Calu3 (cell line): Measurements from ENCODE around the gene MCM7. TPM values are rescaled to one million over a fixed set of nuclear protein-coding genes. Genes with fewer than 3 reads are reported as not detected.

Experiments used
- BruUV-seq: library from RNA; stranded (reverse); fragments of 400-500 nt; replicated peaks from 2 replicates; lab custom pipeline; 2021; lab: Mats Ljungman, UMichigan
- CTCF ChIA-PET: fragments of 300-600 bp; sonication (Branson Sonifier 250); formaldehyde crosslinking; loops from one replicate; lab custom pipeline; 2022; ENCODE audit warnings: antibody characterized with exemption; lab: Charles Lee
- DNase-seq: peaks from one replicate; pipeline ENCODE4 v3.0.0; 2022
- H3K27ac Mint-ChIP-seq: one replicate; pipeline ENCODE4 v1.8.0; 2022; ENCODE audit warnings: mixed read lengths; ENCODE audit not compliant: unreplicated experiment
- H3K27me3 Mint-ChIP-seq: one replicate; pipeline ENCODE4 v1.8.0; 2022; ENCODE audit warnings: mixed read lengths; ENCODE audit not compliant: unreplicated experiment
- H3K36me3 Mint-ChIP-seq: one replicate; pipeline ENCODE4 v1.8.0; 2022; ENCODE audit warnings: mild to moderate bottlenecking, moderate library complexity, mixed read lengths; ENCODE audit not compliant: insufficient read depth, unreplicated experiment
- H3K4me1 Mint-ChIP-seq: one replicate; pipeline ENCODE4 v1.8.0; 2022; ENCODE audit warnings: mild to moderate bottlenecking, low read depth, mixed read lengths; ENCODE audit not compliant: unreplicated experiment
- H3K4me3 Mint-ChIP-seq: one replicate; pipeline ENCODE4 v1.8.0; 2022; ENCODE audit warnings: mild to moderate bottlenecking, low read depth, moderate library complexity, mixed read lengths; ENCODE audit not compliant: unreplicated experiment
- H3K9me3 Mint-ChIP-seq: one replicate; pipeline ENCODE4 v1.8.0; 2022; ENCODE audit warnings: low read depth, mixed read lengths; ENCODE audit not compliant: unreplicated experiment
- intact Hi-C: fragments of 100-400 bp; cut with micrococcal nuclease; formaldehyde crosslinking; loops from one replicate; pipeline ENCODE4 v1.10.0; 2022; ENCODE audit not compliant: unreplicated experiment
- total RNA-seq: library from RNA; stranded (reverse); gene quantifications from 2 replicates; pipeline ENCODE4 v1.2.3, GENCODE V29; 2022
- TF ChIP-seq, protein P1 (sequence below): fragments of 200-600 bp; IDR thresholded peaks from one replicate; pipeline ENCODE4 v1.8.0; 2022; ENCODE audit warnings: antibody characterized with exemption; ENCODE audit not compliant: unreplicated experiment

MCM7 gene
- total RNA-seq, 1 experiment from 2014 or later, result 122 TPM

DNA sequence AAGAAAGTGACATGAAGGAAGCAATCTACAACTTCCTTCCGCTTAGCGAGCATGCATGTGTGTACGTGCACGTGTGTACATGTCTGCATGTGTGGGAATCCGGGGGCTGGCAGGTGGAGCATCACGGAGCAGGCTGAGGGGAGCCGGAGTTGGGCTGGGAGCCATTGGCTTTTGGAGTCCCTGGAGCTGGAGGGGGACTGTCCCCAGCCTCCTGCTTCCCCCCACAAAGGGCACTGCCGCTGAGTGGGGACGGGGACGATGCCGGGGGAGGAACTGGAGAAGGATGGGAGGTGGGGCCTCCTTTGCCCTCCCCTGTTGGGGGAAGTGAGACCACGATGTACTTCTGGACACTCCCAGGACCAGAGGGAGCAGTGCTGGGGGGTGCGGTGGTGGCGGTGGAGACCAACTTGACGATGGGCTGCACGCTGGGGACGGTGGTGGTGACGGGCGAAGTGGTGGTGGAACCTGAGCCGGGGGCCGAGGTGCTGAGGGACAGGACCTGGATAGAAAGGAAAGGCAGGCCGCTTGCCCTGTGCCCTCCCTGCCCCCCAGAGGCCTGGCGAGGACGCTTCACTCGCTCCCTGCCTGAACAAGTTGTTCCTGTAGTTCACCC, 6.0 kb upstream of the MCM7 start:
- Mint-ChIP-seq H3K36me3 (peaks cover 42% of the 10 kb centered on the region), H3K4me1 (no peaks in the 10 kb centered on the region), H3K4me3 (no peak overlapping the region), H3K9me3 (no peaks in the 10 kb centered on the region), H3K27ac (no peak overlapping the region), H3K27me3 (no peaks in the 10 kb centered on the region)
- TSS peak; percentile 66 for BruUV-seq
- CTCF ChIA-PET, result no interaction called here
- intact Hi-C loops, result no loop called here
- TF ChIP-seq, protein P1, sequence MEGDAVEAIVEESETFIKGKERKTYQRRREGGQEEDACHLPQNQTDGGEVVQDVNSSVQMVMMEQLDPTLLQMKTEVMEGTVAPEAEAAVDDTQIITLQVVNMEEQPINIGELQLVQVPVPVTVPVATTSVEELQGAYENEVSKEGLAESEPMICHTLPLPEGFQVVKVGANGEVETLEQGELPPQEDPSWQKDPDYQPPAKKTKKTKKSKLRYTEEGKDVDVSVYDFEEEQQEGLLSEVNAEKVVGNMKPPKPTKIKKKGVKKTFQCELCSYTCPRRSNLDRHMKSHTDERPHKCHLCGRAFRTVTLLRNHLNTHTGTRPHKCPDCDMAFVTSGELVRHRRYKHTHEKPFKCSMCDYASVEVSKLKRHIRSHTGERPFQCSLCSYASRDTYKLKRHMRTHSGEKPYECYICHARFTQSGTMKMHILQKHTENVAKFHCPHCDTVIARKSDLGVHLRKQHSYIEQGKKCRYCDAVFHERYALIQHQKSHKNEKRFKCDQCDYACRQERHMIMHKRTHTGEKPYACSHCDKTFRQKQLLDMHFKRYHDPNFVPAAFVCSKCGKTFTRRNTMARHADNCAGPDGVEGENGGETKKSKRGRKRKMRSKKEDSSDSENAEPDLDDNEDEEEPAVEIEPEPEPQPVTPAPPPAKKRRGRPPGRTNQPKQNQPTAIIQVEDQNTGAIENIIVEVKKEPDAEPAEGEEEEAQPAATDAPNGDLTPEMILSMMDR, result no peak
- DNase-seq, result no peak

DNA sequence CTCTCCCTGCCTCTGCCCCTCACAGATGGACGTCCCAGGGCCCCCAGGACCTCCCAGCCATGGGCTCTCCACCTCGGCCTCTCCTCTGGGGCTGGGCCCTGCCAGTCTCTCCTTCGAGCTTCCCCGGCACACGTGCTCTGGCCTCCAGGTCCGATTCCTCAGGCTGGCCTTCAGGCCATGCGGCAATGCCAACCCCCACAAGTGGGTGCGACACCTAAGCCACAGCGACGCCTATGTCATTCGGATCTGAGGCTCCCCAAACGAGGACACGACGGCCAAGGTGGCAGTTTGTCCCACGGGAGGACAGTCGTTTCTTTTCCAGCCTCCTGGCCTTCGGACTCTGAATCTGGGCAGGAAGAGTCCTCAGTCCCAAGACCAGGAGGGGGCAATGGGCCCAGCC, 5.4 kb upstream of the MCM7 start:
- H3K27me3 Mint-ChIP-seq, result no peaks in the 10 kb centered on the region
- DNase-seq, result no peak
- no peaks in the 10 kb centered on the region for H3K9me3 Mint-ChIP-seq
- H3K4me3 Mint-ChIP-seq, result no peak overlapping the region
- H3K4me1 Mint-ChIP-seq, result no peaks in the 10 kb centered on the region
- H3K27ac Mint-ChIP-seq, result no peak overlapping the region
- CTCF ChIA-PET, result interaction anchor here (0.5 kb wide), 1 partner anchor 1722 kb away, joined by 7 read pairs; no protein-coding TSS in a partner anchor
- TF ChIP-seq, protein P1, result no peak
- BruUV-seq, result no TSS peak
- intact Hi-C loops, result no loop called here
- peaks cover 47% of the 10 kb centered on the region for H3K36me3 Mint-ChIP-seq

DNA sequence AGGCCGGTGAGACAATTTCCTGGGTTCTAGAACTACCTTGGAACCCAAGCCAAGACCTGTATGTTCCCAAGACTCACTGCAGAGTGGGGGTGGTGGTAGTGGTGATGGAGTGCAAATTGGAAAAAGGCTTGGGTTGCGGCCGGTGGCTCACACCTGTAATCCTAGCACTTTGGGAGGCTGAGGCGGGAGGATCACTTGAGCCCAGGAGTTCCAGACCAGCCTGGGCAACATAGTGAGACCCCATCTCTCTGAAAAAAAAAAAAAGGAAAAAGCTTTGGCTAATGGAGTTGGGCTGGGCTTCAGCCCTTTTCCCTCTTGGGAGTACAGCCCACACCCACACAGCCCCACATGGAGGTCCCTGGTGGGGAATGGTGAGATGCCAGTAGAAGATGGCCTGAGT, 4.3 kb upstream of the MCM7 start:
- H3K9me3 Mint-ChIP-seq, result no peaks in the 10 kb centered on the region
- peaks cover 52% of the 10 kb centered on the region for H3K36me3 Mint-ChIP-seq
- H3K4me3 Mint-ChIP-seq, result no peak overlapping the region
- no peak overlapping the region for H3K27ac Mint-ChIP-seq
- no peak for DNase-seq
- no peaks in the 10 kb centered on the region for H3K4me1 Mint-ChIP-seq
- CTCF ChIA-PET, result no interaction called here
- BruUV-seq, result no TSS peak
- intact Hi-C loops, result no loop called here
- H3K27me3 Mint-ChIP-seq, result no peaks in the 10 kb centered on the region
- TF ChIP-seq, protein P1, result no peak

DNA sequence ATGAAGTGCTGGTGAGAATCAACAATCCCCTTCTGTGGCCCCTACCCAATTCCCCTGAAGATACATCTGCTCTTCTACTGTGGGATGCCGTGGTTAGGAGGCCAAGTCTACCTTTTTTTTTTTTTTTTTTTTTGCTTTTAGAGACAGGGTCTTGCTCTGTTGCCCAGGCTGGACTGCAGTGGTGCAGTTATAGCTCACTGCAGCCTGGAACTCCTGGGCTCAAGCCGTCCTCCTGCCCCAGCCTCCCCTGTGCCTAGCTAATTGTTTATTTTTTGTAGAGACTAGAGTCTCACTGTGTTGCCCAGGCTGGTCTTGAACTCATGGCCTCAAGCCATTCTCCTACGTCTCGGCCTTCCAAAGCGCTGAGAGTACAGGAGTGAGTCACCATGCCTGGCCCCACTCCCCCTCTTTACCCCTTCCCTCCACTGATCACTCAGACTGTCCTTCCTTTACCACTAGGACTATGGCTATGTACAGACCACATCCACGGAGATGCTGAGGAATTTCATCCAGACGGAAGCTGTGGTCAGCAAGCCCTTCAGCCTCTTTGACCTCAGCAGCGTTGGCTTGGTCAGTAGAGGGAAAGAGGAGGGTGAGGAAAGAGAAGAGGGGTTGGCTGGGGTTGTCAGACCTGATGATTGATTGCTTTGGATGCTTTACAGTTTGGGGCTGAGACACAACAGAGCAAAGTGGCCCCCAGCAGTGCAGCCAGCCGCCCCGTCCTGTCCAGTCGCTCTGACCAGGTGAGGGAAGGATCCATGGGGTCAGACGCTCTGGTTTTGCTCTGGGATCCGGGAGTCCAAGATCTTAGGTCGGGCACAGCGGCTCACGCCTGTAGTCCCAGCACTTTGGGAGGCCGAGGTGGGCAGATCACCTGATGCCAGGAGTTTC, 2.0 kb upstream of the MCM7 start:
- peak overlapping the region; percentile 78 for H3K27ac Mint-ChIP-seq
- TF ChIP-seq, protein P1, result no peak
- H3K4me1 Mint-ChIP-seq, result peaks cover 11% of the 10 kb centered on the region
- H3K9me3 Mint-ChIP-seq, result no peaks in the 10 kb centered on the region
- BruUV-seq, result TSS peak; percentile 34
- peak overlapping the region; percentile 90 for H3K4me3 Mint-ChIP-seq
- no peak for DNase-seq
- CTCF ChIA-PET, result no interaction called here
- no peaks in the 10 kb centered on the region for H3K27me3 Mint-ChIP-seq
- H3K36me3 Mint-ChIP-seq, result peaks cover 74% of the 10 kb centered on the region
- intact Hi-C loops, result no loop called here
